GM19438 (cell line): ENCODE data around the gene RFXAP.
"Not testable (repeated sequence)": the region's sequence is repeated elsewhere in the genome, so short reads cannot be mapped to it uniquely, and the experiment has no call there.

Experiments
- ATAC-seq: cut with Tn5 transposase; IDR thresholded peaks from one replicate; pipeline ENCODE4 v1.9.1; 2021; ENCODE audit warnings: low read depth; ENCODE audit not compliant: unreplicated experiment

RFXAP gene, protein sequence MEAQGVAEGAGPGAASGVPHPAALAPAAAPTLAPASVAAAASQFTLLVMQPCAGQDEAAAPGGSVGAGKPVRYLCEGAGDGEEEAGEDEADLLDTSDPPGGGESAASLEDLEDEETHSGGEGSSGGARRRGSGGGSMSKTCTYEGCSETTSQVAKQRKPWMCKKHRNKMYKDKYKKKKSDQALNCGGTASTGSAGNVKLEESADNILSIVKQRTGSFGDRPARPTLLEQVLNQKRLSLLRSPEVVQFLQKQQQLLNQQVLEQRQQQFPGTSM

DNA sequence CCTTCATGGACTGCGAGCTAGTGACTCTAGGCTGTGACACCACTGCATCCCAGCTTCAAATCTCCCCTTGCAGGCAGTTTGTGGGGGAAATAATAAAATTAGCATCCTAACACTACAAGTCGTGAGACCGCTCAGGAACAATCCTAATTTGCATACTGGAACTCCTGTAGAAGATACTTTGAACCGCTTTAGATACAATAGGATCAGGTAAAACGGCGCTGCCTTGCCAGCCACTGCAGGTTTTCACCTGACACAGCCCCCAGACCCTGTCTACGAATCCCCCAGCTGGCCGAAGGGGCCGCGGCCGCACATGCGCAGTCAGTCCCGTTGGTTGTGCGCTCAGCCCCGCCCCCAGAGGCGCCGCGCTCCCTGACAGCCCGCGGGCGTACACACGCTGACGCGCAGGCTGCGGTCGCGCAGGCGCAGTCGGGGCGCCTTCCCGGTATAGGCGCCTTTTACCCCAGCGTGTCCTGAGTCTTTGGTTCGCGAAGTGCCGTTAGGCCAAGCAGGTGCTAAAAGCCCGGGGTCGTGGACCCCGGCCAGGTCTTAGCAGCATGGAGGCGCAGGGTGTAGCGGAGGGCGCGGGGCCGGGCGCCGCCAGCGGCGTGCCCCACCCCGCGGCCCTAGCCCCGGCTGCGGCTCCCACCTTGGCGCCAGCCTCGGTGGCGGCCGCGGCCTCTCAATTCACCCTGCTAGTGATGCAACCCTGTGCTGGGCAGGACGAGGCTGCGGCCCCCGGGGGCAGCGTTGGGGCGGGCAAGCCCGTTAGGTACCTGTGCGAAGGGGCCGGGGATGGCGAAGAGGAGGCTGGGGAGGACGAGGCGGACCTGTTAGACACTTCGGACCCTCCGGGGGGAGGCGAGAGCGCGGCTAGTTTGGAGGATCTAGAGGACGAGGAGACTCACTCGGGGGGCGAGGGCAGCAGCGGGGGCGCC lies at the start of gene RFXAP:
Gene RFXAP, plus strand, starts transcription at position 419 of the 935 bp plus-strand sequence. Its CDS starts 136 bp downstream, at position 555.
- peak; percentile 72 for ATAC-seq

DNA sequence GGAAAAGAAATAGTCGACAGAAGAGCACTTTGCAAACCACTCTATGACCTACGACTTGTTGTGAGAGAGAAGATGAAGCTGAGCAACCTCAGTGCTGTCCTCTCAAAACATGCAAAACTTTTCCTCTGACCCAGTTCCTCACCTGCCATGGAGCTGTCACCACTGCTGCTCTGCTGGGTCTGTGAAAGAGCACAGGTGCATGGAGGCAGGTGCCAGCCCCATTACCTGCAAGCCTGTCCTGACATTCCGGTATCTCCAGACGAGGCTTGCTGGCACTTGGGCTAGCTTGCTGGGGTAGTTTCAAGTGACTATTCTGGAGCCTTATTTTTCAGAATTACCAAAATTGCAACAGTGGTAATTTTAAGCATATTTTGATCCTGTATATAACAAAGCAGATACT lies 49.5 kb upstream of the RFXAP start:
- no peak for ATAC-seq

DNA sequence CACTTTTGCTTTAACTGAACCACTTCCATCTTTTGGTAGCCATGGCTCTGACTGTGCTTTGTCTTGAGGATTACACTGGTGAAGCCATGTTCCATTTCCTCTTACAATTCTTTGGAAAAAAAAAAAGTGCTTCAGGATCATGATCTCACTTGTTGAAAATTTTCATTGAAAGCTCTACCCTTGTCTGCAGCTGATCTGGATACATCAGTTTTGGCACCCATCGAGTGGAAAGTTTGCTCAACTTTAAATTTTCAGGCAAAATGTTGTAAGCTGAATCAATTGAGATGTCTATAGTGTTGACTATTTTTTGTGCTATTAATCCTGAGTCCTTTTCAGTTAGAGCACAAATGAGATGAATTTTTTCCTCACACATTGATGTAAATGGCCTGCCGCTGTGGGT lies 48.3 kb upstream of the RFXAP start:
- ATAC-seq = no peak

DNA sequence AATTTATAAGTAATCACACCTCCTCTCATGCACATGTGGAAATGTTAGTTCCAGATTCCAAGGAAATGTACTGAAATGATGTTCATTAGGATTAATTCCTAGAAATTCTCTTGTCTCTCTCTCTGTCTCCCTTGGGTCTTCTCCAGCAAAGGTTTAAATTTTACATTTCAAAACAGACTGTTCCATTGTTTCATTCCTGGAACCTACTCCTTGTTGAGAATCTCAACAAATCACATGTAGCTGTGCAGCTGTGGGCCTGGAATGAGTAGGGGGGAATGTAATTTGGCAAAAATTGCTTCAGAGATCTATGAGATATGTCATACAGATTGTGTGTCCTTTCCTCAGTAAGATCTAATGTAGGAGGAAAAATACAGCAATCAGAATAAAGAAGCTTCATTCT lies 46.2 kb upstream of the RFXAP start:
- no peak for ATAC-seq

DNA sequence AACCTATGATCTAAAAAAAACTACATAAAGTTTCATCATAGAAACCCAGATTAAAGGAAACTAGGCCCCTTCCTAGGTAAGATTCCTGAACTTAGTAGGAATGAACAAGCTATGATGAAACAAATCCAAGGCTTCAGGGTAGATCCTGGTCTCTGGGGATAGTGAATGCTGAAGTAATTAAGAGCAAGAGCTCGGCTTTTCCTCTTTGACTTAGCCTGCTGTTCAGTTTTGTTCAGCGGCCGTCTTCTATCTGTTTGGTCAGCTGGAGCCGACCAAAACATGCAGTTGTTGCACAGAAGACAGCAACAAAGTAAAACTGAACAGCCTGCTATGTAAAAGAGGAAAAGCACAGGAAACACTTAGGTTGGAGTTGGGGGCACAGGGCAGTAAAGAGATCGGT lies 44.1 kb upstream of the RFXAP start:
- ATAC-seq = no peak

DNA sequence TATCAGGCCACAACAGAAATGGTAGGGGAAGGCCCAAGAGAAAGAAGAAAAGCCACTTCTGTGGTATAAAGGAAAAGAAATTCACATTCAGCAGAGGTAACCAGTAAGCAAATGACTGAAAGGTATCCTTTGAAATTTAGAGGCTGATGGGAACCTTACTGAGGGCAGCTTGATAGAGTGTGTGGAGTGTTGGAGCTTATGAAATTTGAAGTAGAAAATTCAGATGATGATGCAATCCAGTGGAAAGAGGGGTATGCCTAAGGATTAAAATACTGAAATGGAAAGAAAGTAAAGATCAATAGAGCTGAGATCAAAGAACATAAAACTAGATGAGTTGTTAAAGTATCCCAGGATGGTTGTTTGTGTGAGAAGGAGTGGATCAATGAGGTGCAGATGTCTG lies 42.8 kb upstream of the RFXAP start:
- no peak for ATAC-seq

DNA sequence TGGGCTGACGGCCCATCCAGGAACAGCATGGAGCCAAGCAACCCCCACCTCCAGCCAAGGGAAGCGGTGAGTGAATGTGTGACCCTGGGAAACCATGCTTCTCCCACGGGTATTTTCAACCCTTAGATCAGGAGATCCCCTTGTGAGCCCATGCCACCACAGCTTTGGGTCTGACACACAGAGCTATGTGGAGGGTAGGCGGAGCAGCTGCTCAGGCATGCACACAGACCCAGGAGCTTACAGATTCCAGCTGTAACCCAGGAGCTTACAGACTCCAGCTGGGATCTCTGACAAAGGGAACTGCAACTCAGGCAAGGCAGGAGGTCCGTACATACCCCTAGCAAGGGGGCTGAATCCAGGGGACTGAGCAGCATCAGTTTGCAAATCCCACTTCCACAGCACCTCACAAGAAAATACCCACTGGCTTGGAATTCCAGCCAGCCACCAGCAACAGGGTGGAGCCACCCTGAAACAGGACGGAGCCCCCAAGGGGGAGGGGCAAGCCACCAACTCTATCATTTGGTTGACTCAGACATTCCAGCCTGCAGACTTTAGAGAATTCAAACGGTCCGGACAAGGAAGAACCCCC lies 40.8 kb upstream of the RFXAP start:
- ATAC-seq = no peak

DNA sequence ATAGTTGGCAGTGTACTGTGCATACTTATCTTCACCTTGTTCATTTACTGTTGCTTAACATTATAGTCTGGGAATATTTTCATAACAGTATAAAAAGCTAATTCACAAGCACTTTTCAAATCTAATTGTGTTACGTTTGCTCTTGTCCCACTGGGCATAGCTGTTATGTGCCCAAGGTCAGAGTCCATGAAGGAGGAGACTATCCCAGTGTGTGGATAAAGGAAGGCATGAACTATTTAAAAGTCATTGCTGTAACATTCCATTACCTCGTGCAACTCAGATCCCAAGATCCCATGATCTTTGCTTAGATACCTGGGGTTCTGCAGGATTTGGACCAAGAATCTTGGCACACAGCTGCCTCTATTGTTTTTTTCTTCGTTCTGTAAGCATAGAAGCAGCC lies 35.1 kb upstream of the RFXAP start:
- ATAC-seq = no peak

DNA sequence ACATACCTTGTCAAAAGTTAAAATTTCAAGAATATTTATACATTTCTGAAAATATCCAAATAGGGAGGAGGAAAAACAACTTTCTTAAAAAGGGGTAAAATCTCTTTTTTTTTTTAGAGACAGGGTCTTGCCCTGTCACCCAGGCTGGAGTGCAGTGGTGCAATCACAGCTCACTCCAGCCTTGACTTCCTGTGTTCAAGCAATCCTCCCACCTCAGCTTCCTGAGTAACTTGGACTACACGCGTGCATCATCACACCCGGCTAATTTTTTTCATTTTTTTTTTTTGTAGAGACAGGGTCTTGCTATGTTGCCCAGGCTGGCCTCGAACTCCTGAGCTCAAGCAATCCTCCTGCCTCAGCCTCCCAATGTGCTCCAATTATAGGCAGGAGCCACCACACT lies 32.8 kb upstream of the RFXAP start:
- not testable (repeated sequence) for ATAC-seq

DNA sequence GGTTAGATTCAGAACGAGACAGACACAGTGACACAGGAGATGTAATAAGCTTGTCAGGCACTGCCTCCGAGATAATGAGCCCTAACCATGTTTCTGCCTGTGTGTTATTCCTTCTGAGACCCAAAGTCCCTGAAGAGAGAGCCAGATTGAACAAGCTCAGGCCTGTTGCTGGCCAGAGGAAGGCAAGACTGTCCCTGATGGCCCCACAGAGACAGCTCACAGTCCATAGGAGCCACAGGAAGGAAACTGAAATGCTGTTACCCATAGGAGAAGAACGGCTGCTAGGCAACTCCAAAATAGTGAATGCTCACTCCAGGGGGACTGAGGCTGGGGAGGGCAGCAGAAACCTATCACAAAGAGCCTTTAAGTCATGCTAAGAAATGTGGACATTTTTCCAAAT lies 31.8 kb upstream of the RFXAP start:
- no peak for ATAC-seq

DNA sequence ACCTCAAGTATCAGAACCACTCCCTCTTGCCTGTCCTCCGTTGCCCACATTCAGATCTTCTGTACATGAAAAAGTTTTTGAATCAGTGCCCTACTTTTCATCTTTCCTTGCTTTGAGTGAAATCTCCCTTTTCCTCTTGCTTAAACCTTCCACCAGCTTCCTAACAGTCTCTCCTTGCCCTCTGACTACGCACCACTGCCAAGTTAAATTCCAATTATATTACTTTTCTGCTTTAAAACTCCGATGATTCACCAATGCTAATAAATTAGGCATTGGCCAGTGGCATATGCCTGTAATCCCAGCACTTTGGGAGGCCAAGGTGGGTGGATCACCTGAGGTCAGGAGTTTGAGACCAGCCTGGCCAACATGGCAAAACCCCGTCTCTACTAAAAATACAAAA lies 30.7 kb upstream of the RFXAP start:
- no peak for ATAC-seq

DNA sequence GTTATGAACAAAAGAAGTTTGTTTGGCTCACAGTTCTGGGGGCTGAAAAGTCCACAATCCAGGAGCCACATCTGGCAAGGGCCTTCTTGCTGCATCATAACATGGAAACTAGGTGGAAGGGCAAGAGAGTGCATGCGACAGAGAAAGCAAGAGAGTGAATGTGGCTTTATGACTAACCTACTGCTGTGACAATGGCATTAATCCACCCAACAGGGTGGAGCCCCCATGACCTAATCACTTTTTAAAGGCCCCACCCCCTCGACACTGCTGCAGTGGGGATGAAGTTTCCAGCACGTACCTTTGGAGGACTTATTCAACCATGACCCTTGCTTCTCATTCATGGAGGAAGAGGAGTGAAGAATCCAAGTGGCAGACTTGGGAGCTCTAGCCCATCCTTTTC lies 30.0 kb upstream of the RFXAP start:
- ATAC-seq = no peak

DNA sequence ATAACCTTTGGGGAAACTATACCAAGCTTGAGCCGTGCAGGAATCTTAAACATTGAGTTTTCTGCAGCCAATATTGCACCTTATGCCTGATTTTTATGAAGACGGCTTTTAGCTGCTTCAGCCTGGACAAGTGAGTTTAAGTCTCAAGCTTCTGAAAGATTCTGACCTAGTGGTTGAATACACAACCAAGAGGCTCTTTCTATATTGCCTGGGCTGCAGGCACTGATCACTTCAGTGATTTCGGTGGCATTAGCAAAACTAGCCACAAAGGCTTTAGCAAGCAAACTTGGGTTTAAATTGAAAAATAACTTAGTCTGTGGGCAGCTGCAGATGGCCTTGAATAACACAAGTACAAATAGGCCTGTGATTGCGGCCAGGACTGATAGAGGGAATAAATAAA lies 29.3 kb upstream of the RFXAP start:
- no peak for ATAC-seq

DNA sequence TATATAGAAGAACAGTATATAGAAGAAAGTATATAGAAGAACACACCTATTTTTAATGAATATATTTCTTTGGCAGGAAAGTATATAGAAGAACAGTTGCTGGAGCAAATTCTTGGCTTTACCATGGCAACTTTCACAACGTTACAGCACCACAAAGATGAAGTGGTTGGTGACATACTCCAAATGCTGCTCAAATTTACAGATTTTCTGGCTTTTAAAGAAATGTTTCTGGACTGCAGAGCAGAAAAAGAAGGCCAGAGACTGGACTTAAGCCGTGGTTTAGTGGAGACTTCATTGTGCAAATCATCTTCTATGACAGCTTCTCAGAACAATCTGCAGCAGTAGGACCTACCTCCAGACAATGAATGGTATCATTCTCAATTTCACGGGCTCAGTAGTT lies 24.3 kb upstream of the RFXAP start:
- ATAC-seq = no peak

DNA sequence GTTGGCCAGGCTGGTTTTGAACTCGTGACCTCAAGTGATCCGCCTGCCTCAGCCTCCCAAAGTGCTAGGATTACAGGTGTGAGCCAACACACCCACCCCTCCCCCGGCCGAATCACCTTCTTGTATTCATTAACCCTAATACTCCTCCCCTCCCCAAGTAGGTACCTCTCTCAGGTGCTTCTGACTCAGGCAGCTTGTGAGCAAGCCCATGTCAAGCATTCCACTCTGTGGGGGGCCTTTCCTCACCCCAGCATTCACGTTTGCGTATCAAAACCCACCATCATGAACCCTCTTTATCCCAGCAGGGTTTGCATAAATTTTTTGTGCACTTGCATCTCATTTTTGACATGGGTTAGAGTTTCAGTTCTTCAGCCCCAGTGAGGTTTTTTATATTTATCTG lies 23.6 kb upstream of the RFXAP start:
- ATAC-seq = no peak

DNA sequence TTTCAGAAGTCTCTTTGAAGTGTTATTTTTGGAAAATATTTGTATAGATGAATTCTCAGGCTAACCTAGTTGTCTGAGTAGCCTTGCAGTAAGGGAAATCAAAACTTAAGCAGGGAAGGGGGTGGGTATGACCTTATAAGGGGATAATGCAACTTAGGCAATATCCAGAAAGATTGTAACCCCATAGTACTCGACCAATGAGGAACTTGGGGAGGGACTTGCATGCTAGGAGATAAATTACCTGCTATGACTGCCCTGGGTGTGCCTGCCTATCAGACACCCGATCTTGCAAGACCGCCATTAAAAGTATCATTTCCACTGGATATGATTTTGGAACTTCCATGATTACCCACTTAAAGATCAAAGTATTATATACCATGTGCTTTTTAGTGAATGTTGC lies 23.0 kb upstream of the RFXAP start:
- no peak for ATAC-seq

DNA sequence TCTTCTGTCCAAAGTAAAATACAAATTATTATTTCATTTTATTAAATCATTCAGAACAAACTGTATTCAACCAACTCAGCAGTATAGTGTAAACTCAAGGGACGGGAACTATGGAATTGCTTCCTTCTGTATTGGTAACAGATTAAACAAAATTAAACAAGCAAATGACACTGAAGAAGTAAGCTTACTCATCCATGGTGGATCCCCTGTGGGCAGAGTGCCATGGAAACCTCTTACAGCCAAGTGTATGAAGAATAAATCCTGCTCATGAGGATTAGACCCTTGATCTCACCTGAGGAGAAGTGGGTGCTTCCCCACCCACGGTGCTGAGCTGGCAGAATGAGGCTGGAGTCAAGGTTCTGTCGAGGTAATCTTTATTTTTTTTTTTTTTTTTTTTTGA lies 18.0 kb upstream of the RFXAP start:
- no peak for ATAC-seq

DNA sequence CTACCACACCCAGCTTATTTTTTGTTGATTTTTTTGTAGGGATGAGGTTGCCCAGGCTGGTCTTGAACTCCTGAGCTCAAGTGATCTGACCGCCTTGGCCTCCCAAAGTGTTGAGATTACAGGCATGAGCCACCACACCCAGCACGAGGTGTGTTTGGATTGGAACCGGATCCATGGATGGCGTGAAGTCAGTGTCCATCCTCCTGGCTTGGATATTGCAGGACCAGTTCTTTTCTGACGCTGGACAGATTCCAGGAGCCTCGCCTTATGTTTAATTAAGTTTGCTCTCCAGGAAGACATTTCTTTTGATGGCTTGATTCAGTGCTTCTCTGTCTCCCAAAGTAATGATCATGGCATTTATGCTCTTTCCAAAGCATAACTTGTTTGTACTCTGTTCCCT lies 14.4 kb upstream of the RFXAP start:
- ATAC-seq = no peak

DNA sequence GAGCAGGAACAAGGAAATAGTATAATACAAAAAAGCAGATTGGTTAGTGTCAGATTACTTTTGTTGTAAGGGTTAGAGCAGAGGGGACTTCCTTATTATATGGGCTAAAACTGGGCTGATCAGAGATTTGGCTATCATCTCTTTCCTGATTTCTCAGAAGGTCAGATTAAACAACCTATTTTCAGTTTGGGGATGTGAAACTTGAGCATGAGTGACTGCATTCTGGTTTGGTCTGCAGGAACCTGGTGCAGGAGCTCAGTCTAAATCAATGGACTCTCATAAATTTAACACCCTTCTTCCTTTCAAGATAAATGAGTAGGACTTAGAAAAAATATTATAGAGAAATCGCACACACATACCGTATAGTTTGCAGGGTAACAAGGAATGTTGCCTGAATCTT lies 12.9 kb upstream of the RFXAP start:
- ATAC-seq = no peak

DNA sequence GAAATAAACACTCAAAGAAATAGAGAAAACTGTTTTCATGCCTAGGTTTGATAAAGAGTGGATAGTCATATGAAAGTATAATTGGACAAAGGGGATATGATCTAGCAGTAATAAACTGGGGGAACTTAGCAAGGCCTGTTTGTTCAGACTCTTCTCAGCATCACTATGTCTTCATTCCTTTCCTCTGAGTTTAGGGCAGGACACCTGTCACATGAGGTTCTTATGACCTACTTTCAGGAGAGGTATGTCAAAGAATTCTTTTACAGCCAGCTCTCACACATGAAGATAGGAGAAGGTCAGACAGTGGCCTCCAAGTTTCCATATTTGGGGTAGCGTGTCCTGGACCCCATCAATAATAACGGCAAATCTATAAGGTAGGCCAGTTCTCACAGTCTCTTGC lies 11.4 kb upstream of the RFXAP start:
- ATAC-seq = no peak

DNA sequence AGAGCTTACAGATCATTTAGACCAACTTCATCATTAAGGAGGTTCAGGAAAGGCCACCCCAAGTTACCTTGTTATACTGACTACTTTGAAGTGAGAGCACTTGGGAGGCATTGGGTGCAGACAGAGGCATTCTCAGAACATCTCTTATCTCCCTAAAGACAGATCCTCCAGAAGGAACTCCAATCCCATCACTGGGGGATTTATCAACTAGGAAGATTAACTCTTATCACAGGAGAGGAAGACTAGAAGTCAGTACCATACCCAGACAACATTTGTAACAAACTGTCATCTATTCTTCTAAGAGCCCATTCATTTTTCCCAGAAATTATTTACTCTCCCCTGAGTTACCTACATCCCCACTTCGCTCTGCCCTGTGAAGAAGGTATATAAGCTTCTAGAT lies 5.8 kb upstream of the RFXAP start:
- no peak for ATAC-seq

DNA sequence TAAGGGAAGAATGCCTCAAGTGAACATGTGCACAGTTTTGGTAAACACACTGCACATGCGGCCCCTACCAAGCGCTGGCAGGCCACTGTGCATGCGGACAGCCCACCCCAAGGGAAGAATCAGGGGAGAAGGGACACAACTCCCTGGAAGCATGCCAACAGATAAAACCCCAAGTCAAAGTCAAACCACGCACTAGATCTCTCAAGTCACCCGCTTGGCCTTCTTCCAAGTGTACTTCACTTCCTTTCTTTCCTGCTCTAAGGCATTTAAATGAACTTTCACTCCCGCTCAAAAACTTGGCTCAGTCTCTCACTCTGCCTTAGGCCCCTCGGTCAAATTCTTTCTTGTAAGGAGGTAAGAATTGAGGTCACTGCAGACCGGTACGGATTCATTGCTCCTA lies 4.6 kb upstream of the RFXAP start:
- no peak for ATAC-seq
